Gastrocnemius medialis (tissue), 4 donors: ENCODE data around the gene CYP26A1.
"Not testable (repeated sequence)": the region's sequence is repeated elsewhere in the genome, so short reads cannot be mapped to it uniquely, and the experiment has no call there.

Source experiments
- POLR2A ChIP-seq, 2 donors: fragments of 450-650 bp; IDR thresholded peaks; one replicate each; pipeline ENCODE4 v1.6.1; 2017; ENCODE audit warnings: antibody characterized with exemption in 2 of 2, mild to moderate bottlenecking in 2 of 2, moderate library complexity in 2 of 2
- TF ChIP-seq, protein P1 (sequence below), 5 experiments: fragments of 450-650 bp in 3 of 5; fragments of 200-600 bp in 2 of 5; sonication (generic) in 2 of 5; IDR thresholded peaks in 4 of 5; conservative IDR thresholded peaks in 1 of 5; 1 replicate in 4 of 5; 2 replicates in 1 of 5; pipeline ENCODE4 v1.5.1; 2016 to 2019; ENCODE audit warnings: antibody characterized with exemption in 5 of 5, mild to moderate bottlenecking in 3 of 5, moderate library complexity in 3 of 5

DNA sequence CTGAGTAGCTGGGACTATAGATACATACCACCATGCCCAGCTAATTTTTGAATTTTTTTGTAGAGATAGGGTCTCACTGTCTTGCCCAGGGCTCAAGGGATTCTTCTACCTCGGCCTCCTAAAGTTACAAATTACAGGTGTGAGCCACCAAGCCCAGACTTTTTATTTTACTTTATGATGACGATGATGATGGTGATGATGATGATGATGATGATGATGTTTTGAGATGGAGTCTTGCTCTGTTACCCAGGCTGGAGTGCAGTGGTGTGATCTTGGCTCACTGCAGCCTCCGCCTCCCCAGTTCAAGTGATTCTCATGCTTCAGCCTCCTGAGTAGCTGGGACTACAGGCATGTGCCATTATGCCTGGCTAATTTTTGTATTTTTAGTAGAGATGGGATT lies 27.5 kb downstream of the CYP26A1 start:
- TF ChIP-seq, protein P1, sequence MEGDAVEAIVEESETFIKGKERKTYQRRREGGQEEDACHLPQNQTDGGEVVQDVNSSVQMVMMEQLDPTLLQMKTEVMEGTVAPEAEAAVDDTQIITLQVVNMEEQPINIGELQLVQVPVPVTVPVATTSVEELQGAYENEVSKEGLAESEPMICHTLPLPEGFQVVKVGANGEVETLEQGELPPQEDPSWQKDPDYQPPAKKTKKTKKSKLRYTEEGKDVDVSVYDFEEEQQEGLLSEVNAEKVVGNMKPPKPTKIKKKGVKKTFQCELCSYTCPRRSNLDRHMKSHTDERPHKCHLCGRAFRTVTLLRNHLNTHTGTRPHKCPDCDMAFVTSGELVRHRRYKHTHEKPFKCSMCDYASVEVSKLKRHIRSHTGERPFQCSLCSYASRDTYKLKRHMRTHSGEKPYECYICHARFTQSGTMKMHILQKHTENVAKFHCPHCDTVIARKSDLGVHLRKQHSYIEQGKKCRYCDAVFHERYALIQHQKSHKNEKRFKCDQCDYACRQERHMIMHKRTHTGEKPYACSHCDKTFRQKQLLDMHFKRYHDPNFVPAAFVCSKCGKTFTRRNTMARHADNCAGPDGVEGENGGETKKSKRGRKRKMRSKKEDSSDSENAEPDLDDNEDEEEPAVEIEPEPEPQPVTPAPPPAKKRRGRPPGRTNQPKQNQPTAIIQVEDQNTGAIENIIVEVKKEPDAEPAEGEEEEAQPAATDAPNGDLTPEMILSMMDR (IDR thresholded peaks at IDR 0.05 in 4 of 5, conservative IDR thresholded peaks at IDR 0.05 in 1 of 5): not testable (repeated sequence)
- TF ChIP-seq POLR2A (IDR thresholded peaks at IDR 0.05): not testable (repeated sequence)
